Measurements from ENCODE around the gene FITM2. TPM values are rescaled to one million over a fixed set of nuclear protein-coding genes. Genes with fewer than 3 reads are reported as not detected.
"Not testable (repeated sequence)": the region's sequence is repeated elsewhere in the genome, so short reads cannot be mapped to it uniquely, and the experiment has no call there.

The FITM2 gene
- 7.2 TPM for polyA plus RNA-seq (ENCODE audit: insufficient read length)

GRCh38 chr20:44310664-44311639 is at the start of gene FITM2:
FITM2 (minus strand) TSS chr20:44311202; CDS start chr20:44311148, 54 bp downstream.
- peak; percentile 99 for DNase-seq

GRCh38 chr20:44360221-44360620 is 49.2 kb upstream of the FITM2 start:
- no peak for DNase-seq

GRCh38 chr20:44358776-44359175 is 47.8 kb upstream of the FITM2 start:
- no peak for DNase-seq

- no peak for DNase-seq
Measured at GRCh38 chr20:44357555-44358125, 46.6 kb upstream of the FITM2 start.

GRCh38 chr20:44357020-44357419 is 46.0 kb upstream of the FITM2 start:
- no peak for DNase-seq

GRCh38 chr20:44356353-44356723 is 45.3 kb upstream of the FITM2 start:
- DNase-seq, result no peak

GRCh38 chr20:44355498-44356352 is 44.7 kb upstream of the FITM2 start, which contains the start of gene HNF4A:
HNF4A (plus strand) TSS chr20:44355699; CDS start chr20:44355805, 106 bp downstream.
- no peak for DNase-seq

- no peak for DNase-seq
Measured at GRCh38 chr20:44354979-44355497, 44.0 kb upstream of the FITM2 start.

GRCh38 chr20:44350567-44350966 is 39.6 kb upstream of the FITM2 start:
- no peak for DNase-seq

- DNase-seq, result no peak
Measured at GRCh38 chr20:44349349-44349748, 38.3 kb upstream of the FITM2 start.

GRCh38 chr20:44348168-44348659 is 37.2 kb upstream of the FITM2 start:
- DNase-seq, result no peak

- DNase-seq, result not testable (repeated sequence)
Measured at GRCh38 chr20:44345941-44346340, 34.9 kb upstream of the FITM2 start.

- no peak for DNase-seq
Measured at GRCh38 chr20:44345147-44345546, 34.1 kb upstream of the FITM2 start.

- no peak for DNase-seq
Measured at GRCh38 chr20:44344723-44345122, 33.7 kb upstream of the FITM2 start.

GRCh38 chr20:44343162-44343675 is 32.2 kb upstream of the FITM2 start:
- DNase-seq, result no peak

- DNase-seq, result no peak
Measured at GRCh38 chr20:44342248-44342647, 31.2 kb upstream of the FITM2 start.

- no peak for DNase-seq
Measured at GRCh38 chr20:44336725-44337380, 25.9 kb upstream of the FITM2 start, which contains the start of gene R3HDML. R3HDML (plus strand) TSS chr20:44337043; CDS start chr20:44337158, 115 bp downstream.

GRCh38 chr20:44336086-44336485 is 25.1 kb upstream of the FITM2 start:
- DNase-seq, result no peak

GRCh38 chr20:44335675-44336074 is 24.7 kb upstream of the FITM2 start:
- DNase-seq, result no peak

GRCh38 chr20:44334709-44335108 is 23.7 kb upstream of the FITM2 start:
- DNase-seq, result no peak

- no peak for DNase-seq
Measured at GRCh38 chr20:44334306-44334705, 23.3 kb upstream of the FITM2 start.

Data from hindlimb muscle (tissue), 1 donor.